GM23248 (cell line): Measurements from ENCODE around the gene TMEM219.

ENCODE experiments used
- EZH2 ChIP-seq: fragments of 200-600 bp; sonication (generic); IDR thresholded peaks from 2 replicates; pipeline ENCODE4 v1.6.1; 2018; ENCODE audit warnings: antibody characterized with exemption, mild to moderate bottlenecking; ENCODE audit not compliant: insufficient read depth, poor library complexity, severe bottlenecking
- EZH2phosphoT487 ChIP-seq: fragments of 200-600 bp; sonication (generic); IDR thresholded peaks from 2 replicates; pipeline ENCODE4 v1.6.1; 2018; ENCODE audit warnings: antibody characterized with exemption, moderate library complexity, mild to moderate bottlenecking, low read depth; ENCODE audit not compliant: insufficient read depth

DNA sequence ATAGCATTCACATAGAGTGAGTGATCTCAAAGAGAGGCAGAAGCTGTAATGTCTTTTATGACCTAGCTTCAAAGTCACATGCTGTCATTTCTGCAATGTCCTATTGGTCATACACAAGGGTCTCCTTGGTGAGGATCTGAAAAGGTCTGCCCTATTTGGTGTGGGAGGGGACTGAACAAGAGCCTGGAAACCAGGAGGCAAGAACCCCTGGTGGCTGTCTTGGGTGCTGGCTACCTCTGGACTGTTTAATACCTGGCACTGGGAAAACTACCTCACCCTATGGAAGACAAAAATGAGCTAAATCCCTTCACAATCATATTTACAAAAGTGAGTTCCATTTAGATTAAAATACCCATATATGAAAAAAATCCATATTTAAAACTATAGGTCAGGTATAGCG lies 44.9 kb upstream of the TMEM219 start:
- no peak for TF ChIP-seq EZH2
- no peak for TF ChIP-seq EZH2phosphoT487
